HEK293 (cell line): Measurements from ENCODE around the gene NXN.

ENCODE experiments used
- CTCF ChIA-PET: fragments of 350-600 bp; formaldehyde crosslinking; extraction: SDS; loops from one replicate; lab custom pipeline; 2021; ENCODE audit warnings: antibody characterized with exemption; lab: Yijun Ruan, JAX
- POLR2A ChIA-PET: fragments of 300-600 bp; formaldehyde crosslinking; extraction: SDS; loops from one replicate; lab custom pipeline; 2020; ENCODE audit warnings: antibody characterized with exemption, inconsistent platforms; lab: Yijun Ruan, JAX
- H3K27ac ChIP-seq: fragments of 200-500 bp; sonication (Bioruptor generic); 2 replicates; pipeline ENCODE4 v1.5.1; 2014; ENCODE audit warnings: low read depth, low read length, control low read depth, inconsistent platforms; ENCODE audit errors: extremely low read depth
- H3K36me3 ChIP-seq, 2 experiments: fragments of 200-500 bp in 1 of 2; sonication (Bioruptor generic) in 1 of 2; 1 replicate in 1 of 2; 2 replicates in 1 of 2; pipeline ENCODE4 v1.5.1; 2014 to 2017; ENCODE audit warnings: inconsistent platforms in 2 of 2, low read length in 2 of 2; ENCODE audit not compliant: control insufficient read depth in 2 of 2, insufficient read depth in 1 of 2
- H3K4me1 ChIP-seq: fragments of 200-500 bp; sonication (Bioruptor generic); 2 replicates; pipeline ENCODE4 v1.5.1; 2014; ENCODE audit warnings: mild to moderate bottlenecking, low read length, inconsistent platforms; ENCODE audit not compliant: control insufficient read depth, insufficient read depth
- H3K4me3 ChIP-seq: 2 replicates; pipeline ENCODE4 v1.5.1; 2011; ENCODE audit warnings: low read depth, mild to moderate bottlenecking, control low read depth, low read length, moderate library complexity
- H3K9me3 ChIP-seq: fragments of 200-500 bp; sonication (Bioruptor generic); 2 replicates; pipeline ENCODE4 v1.5.1; 2014; ENCODE audit warnings: low read depth, low read length, inconsistent platforms; ENCODE audit not compliant: control insufficient read depth, insufficient read depth
- GLIS2 ChIP-seq: fragments of 450-650 bp; formaldehyde crosslinking; IDR thresholded peaks from 2 replicates; pipeline ENCODE4 v1.5.1; 2016; ENCODE audit warnings: missing biosample characterization, missing genetic modification characterization
- KLF16 ChIP-seq: fragments of 450-650 bp; formaldehyde crosslinking; IDR thresholded peaks from 2 replicates; pipeline ENCODE4 v1.5.1; 2017; ENCODE audit warnings: missing biosample characterization, missing genetic modification characterization
- SCRT2 ChIP-seq: fragments of 450-650 bp; formaldehyde crosslinking; IDR thresholded peaks from 2 replicates; pipeline ENCODE4 v1.5.1; 2016; ENCODE audit warnings: missing biosample characterization, missing genetic modification characterization
- ZIC2 ChIP-seq: fragments of 450-650 bp; formaldehyde crosslinking; IDR thresholded peaks from 2 replicates; pipeline ENCODE4 v1.5.1; 2016; ENCODE audit warnings: missing biosample characterization, missing genetic modification characterization
- ZNF121 ChIP-seq: fragments of 450-650 bp; formaldehyde crosslinking; IDR thresholded peaks from 2 replicates; pipeline ENCODE4 v1.5.1; 2016; ENCODE audit warnings: missing biosample characterization, missing genetic modification characterization
- ZNF169 ChIP-seq: fragments of 450-650 bp; formaldehyde crosslinking; IDR thresholded peaks from 2 replicates; pipeline ENCODE4 v1.5.1; 2016; ENCODE audit warnings: missing biosample characterization, missing genetic modification characterization
- ZNF174 ChIP-seq: fragments of 450-650 bp; formaldehyde crosslinking; IDR thresholded peaks from 2 replicates; pipeline ENCODE4 v1.5.0; 2017; ENCODE audit warnings: missing biosample characterization, mild to moderate bottlenecking, missing genetic modification characterization
- ZNF202 ChIP-seq: fragments of 450-650 bp; formaldehyde crosslinking; IDR thresholded peaks from 2 replicates; pipeline ENCODE4 v1.5.1; 2016; ENCODE audit warnings: missing biosample characterization, missing genetic modification characterization, borderline replicate concordance
- ZNF23 ChIP-seq: fragments of 450-650 bp; formaldehyde crosslinking; IDR thresholded peaks from 2 replicates; pipeline ENCODE4 v1.5.1; 2016; ENCODE audit warnings: missing biosample characterization, missing genetic modification characterization, borderline replicate concordance
- ZNF24 ChIP-seq: fragments of 450-650 bp; formaldehyde crosslinking; IDR thresholded peaks from 2 replicates; pipeline ENCODE4 v1.5.1; 2016; ENCODE audit warnings: missing biosample characterization, missing genetic modification characterization
- ZNF366 ChIP-seq: fragments of 450-650 bp; formaldehyde crosslinking; conservative IDR thresholded peaks from 2 replicates; pipeline ENCODE4 v1.5.1; 2016; ENCODE audit warnings: missing biosample characterization, missing genetic modification characterization
- ZNF404 ChIP-seq: fragments of 450-650 bp; formaldehyde crosslinking; IDR thresholded peaks from 2 replicates; pipeline ENCODE4 v1.5.1; 2017; ENCODE audit warnings: missing biosample characterization, missing genetic modification characterization
- ZNF426 ChIP-seq: fragments of 450-650 bp; formaldehyde crosslinking; IDR thresholded peaks from 2 replicates; pipeline ENCODE4 v1.5.1; 2017; ENCODE audit warnings: missing biosample characterization, missing genetic modification characterization, mild to moderate bottlenecking, inconsistent platforms, moderate library complexity
- ZNF473 ChIP-seq: fragments of 450-650 bp; formaldehyde crosslinking; IDR thresholded peaks from 2 replicates; pipeline ENCODE4 v1.5.1; 2017; ENCODE audit warnings: missing biosample characterization, missing genetic modification characterization
- ZNF596 ChIP-seq: fragments of 450-650 bp; IDR thresholded peaks from 2 replicates; pipeline ENCODE4 v1.5.0; 2018; ENCODE audit warnings: missing biosample characterization, mild to moderate bottlenecking, missing genetic modification characterization, moderate library complexity
- ZNF621 ChIP-seq: fragments of 450-650 bp; formaldehyde crosslinking; IDR thresholded peaks from 2 replicates; pipeline ENCODE4 v1.5.1; 2017; ENCODE audit warnings: missing biosample characterization, missing genetic modification characterization
- TF ChIP-seq, protein P1 (sequence below): fragments of 450-650 bp; formaldehyde crosslinking; IDR thresholded peaks from 2 replicates; pipeline ENCODE4 v1.5.1; 2016; ENCODE audit warnings: missing biosample characterization, missing genetic modification characterization, borderline replicate concordance
- TF ChIP-seq, protein P2 (sequence below): fragments of 450-650 bp; formaldehyde crosslinking; conservative IDR thresholded peaks from 2 replicates; pipeline ENCODE4 v1.5.1; 2016; ENCODE audit warnings: low read depth, missing biosample characterization, missing genetic modification characterization
- TF ChIP-seq, protein P3 (sequence below): fragments of 450-650 bp; formaldehyde crosslinking; IDR thresholded peaks from 2 replicates; pipeline ENCODE4 v1.5.1; 2016; ENCODE audit warnings: missing biosample characterization, missing genetic modification characterization, borderline replicate concordance

NXN gene

DNA sequence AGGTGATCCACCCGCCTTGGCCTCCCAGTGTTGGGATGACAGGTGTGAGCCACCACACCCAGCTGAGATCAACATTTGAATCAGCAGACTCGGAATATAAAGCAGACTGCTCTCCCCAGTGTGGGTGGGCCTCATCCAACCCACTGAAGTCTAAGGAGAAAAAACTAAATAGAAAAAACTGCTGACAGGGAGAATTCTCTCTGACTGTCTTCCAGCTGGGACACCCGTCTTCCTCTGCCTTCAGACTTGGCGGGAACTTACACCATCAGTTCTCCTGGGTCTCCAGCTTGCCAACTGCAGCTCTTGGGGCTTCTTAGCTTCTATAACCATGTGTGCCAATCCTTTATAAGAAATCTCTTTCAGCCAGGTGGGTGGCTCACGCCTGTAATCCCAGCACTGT is 106.7 kb downstream of the NXN start:
- POLR2A ChIA-PET, result interaction anchor here (0.6 to 0.7 kb wide), 2 partner anchors 15 to 106 kb away, joined by 3 to 4 read pairs; no protein-coding TSS in a partner anchor
- no peak overlapping the region for H3K27ac ChIP-seq
- peaks cover 2% of the 10 kb centered on the region; the same call in 1 of the 2 replicates for H3K4me1 ChIP-seq
- no peak overlapping the region for H3K4me3 ChIP-seq
- no peak for TF ChIP-seq KLF16
- no peak for TF ChIP-seq ZNF24
- TF ChIP-seq, protein P1, sequence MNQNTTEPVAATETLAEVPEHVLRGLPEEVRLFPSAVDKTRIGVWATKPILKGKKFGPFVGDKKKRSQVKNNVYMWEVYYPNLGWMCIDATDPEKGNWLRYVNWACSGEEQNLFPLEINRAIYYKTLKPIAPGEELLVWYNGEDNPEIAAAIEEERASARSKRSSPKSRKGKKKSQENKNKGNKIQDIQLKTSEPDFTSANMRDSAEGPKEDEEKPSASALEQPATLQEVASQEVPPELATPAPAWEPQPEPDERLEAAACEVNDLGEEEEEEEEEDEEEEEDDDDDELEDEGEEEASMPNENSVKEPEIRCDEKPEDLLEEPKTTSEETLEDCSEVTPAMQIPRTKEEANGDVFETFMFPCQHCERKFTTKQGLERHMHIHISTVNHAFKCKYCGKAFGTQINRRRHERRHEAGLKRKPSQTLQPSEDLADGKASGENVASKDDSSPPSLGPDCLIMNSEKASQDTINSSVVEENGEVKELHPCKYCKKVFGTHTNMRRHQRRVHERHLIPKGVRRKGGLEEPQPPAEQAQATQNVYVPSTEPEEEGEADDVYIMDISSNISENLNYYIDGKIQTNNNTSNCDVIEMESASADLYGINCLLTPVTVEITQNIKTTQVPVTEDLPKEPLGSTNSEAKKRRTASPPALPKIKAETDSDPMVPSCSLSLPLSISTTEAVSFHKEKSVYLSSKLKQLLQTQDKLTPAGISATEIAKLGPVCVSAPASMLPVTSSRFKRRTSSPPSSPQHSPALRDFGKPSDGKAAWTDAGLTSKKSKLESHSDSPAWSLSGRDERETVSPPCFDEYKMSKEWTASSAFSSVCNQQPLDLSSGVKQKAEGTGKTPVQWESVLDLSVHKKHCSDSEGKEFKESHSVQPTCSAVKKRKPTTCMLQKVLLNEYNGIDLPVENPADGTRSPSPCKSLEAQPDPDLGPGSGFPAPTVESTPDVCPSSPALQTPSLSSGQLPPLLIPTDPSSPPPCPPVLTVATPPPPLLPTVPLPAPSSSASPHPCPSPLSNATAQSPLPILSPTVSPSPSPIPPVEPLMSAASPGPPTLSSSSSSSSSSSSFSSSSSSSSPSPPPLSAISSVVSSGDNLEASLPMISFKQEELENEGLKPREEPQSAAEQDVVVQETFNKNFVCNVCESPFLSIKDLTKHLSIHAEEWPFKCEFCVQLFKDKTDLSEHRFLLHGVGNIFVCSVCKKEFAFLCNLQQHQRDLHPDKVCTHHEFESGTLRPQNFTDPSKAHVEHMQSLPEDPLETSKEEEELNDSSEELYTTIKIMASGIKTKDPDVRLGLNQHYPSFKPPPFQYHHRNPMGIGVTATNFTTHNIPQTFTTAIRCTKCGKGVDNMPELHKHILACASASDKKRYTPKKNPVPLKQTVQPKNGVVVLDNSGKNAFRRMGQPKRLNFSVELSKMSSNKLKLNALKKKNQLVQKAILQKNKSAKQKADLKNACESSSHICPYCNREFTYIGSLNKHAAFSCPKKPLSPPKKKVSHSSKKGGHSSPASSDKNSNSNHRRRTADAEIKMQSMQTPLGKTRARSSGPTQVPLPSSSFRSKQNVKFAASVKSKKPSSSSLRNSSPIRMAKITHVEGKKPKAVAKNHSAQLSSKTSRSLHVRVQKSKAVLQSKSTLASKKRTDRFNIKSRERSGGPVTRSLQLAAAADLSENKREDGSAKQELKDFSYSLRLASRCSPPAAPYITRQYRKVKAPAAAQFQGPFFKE, result no peak
- no peak for TF ChIP-seq ZNF404 (tag by site-specific recombination)
- TF ChIP-seq ZNF202 (tag by site-specific recombination), result no peak
- TF ChIP-seq ZNF174 (tag by site-specific recombination), result no peak
- TF ChIP-seq ZNF23 (tag by site-specific recombination), result no peak
- TF ChIP-seq SCRT2 (tag by site-specific recombination), result no peak
- TF ChIP-seq ZNF121, result no peak
- TF ChIP-seq, protein P2, sequence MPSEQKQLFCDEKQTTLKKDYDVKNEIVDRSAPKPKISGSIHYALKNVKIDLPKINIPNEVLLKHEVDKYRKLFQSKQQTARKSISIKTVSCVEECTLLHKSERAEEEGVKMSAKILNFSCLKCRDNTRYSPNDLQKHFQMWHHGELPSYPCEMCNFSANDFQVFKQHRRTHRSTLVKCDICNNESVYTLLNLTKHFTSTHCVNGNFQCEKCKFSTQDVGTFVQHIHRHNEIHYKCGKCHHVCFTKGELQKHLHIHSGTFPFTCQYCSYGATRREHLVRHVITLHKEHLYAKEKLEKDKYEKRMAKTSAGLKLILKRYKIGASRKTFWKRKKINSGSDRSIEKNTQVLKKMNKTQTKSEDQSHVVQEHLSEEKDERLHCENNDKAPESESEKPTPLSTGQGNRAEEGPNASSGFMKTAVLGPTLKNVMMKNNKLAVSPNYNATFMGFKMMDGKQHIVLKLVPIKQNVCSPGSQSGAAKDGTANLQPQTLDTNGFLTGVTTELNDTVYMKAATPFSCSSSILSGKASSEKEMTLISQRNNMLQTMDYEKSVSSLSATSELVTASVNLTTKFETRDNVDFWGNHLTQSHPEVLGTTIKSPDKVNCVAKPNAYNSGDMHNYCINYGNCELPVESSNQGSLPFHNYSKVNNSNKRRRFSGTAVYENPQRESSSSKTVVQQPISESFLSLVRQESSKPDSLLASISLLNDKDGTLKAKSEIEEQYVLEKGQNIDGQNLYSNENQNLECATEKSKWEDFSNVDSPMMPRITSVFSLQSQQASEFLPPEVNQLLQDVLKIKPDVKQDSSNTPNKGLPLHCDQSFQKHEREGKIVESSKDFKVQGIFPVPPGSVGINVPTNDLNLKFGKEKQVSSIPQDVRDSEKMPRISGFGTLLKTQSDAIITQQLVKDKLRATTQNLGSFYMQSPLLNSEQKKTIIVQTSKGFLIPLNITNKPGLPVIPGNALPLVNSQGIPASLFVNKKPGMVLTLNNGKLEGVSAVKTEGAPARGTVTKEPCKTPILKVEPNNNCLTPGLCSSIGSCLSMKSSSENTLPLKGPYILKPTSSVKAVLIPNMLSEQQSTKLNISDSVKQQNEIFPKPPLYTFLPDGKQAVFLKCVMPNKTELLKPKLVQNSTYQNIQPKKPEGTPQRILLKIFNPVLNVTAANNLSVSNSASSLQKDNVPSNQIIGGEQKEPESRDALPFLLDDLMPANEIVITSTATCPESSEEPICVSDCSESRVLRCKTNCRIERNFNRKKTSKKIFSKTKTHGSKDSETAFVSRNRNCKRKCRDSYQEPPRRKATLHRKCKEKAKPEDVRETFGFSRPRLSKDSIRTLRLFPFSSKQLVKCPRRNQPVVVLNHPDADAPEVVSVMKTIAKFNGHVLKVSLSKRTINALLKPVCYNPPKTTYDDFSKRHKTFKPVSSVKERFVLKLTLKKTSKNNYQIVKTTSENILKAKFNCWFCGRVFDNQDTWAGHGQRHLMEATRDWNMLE (tag by site-specific recombination), result no peak
- H3K36me3 ChIP-seq, result no peaks in the 10 kb centered on the region
- H3K9me3 ChIP-seq, result no peaks in the 10 kb centered on the region
- CTCF ChIA-PET, result interaction anchor here (0.6 to 1.1 kb wide), 2 partner anchors 13 to 27 kb away, joined by 3 read pairs; no protein-coding TSS in a partner anchor

DNA sequence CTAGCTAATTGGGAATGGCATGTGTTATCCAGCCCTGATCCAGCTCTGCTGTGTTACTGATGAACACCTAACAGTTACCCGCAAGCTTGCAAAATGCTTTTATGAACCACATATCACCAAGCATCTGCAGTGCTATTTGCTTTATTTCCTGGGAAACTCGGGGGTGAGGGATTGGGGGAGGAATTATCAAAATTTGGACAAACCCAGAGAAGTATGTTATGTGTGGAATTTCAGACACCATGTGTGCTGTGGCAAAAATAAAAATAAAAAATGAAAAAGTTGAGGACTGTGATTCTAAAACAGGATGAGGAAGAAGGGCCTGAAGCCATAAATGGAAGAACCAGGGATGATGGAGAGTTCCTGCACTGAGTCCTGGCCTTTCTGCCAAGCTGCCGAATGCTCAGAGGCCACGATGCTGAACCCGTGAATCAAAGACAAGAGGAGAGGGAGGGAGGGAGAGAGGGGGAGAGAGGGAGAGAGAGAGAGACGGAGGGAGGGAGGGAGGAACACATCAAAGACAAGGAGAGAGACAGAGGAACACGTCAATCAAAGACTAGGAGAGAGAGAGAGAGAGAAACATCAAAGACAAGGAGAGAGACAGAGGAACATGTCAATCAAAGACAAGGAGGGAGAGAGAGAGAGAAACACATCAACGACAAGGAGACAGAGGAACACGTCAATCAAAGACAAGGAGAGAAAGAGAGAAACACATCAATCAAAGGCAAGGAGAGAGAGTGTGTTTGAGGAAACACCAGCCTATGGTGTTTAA is 107.6 kb downstream of the NXN start:
- no peak overlapping the region for H3K27ac ChIP-seq
- ChIA-PET CTCF (interaction anchor here (1.1 kb wide), 1 partner anchor 28 kb away, joined by 3 read pairs; no protein-coding TSS in a partner anchor), POLR2A (no interaction called here)
- peaks cover 2% of the 10 kb centered on the region; the same call in 1 of the 2 replicates for H3K4me1 ChIP-seq
- H3K36me3 ChIP-seq, result no peaks in the 10 kb centered on the region
- H3K4me3 ChIP-seq, result no peak overlapping the region
- no peaks in the 10 kb centered on the region for H3K9me3 ChIP-seq
- no peak for TF ChIP-seq ZNF426 (tag by site-specific recombination)
- peak; percentile 79 for TF ChIP-seq ZNF366
- TF ChIP-seq ZNF473, result no peak
- no peak for TF ChIP-seq GLIS2
- TF ChIP-seq, protein P3, sequence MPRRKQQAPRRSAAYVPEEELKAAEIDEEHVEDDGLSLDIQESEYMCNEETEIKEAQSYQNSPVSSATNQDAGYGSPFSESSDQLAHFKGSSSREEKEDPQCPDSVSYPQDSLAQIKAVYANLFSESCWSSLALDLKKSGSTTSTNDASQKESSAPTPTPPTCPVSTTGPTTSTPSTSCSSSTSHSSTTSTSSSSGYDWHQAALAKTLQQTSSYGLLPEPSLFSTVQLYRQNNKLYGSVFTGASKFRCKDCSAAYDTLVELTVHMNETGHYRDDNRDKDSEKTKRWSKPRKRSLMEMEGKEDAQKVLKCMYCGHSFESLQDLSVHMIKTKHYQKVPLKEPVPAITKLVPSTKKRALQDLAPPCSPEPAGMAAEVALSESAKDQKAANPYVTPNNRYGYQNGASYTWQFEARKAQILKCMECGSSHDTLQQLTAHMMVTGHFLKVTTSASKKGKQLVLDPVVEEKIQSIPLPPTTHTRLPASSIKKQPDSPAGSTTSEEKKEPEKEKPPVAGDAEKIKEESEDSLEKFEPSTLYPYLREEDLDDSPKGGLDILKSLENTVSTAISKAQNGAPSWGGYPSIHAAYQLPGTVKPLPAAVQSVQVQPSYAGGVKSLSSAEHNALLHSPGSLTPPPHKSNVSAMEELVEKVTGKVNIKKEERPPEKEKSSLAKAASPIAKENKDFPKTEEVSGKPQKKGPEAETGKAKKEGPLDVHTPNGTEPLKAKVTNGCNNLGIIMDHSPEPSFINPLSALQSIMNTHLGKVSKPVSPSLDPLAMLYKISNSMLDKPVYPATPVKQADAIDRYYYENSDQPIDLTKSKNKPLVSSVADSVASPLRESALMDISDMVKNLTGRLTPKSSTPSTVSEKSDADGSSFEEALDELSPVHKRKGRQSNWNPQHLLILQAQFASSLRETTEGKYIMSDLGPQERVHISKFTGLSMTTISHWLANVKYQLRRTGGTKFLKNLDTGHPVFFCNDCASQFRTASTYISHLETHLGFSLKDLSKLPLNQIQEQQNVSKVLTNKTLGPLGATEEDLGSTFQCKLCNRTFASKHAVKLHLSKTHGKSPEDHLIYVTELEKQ (tag by site-specific recombination), result peak; percentile 84; the same call in 1 of the 2 replicates
- TF ChIP-seq ZIC2 (tag by site-specific recombination), result no peak
- TF ChIP-seq ZNF169, result peak; percentile 86; the same call in 1 of the 2 replicates
- TF ChIP-seq ZNF596, result 0 out of 2 replicates have a peak, but pooled peaks have one; percentile 40
- TF ChIP-seq ZNF621 (tag by site-specific recombination), result peak; percentile 65; the same call in 1 of the 2 replicates
